ENCODE measurements around the gene SRSF9. TPM values are rescaled to one million over a fixed set of nuclear protein-coding genes. Genes with fewer than 3 reads are reported as not detected.

The SRSF9 gene
- total RNA-seq, 1 donor from 2014 or later: 255 TPM

DNA sequence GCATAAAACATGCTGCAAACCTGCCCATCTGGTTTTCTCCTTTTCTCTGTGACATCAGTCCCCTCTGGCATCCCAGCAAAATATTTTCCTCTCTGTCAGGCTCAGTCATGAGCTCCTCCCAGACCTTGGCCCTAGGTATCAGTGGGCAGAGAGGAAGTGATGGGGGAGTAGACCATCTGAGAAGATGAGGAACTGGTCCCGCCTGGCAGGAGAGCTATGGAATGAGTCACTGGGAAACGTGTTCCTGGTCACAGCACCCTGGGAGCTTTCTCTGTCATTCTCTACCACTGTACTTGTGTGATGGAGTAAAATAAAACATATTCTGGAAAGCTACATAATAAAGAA, 5.0 kb upstream of the SRSF9 start:
- Mint-ChIP-seq H3K27ac (ENCODE audit: unreplicated experiment) (no peak overlapping the region), H3K27me3 (ENCODE audit: unreplicated experiment) (peaks cover 6% of the 10 kb centered on the region), H3K36me3 (ENCODE audit: low read depth, unreplicated experiment) (no peaks in the 10 kb centered on the region), H3K4me3 (ENCODE audit: unreplicated experiment) (no peak overlapping the region), H3K9me3 (ENCODE audit: unreplicated experiment) (no peaks in the 10 kb centered on the region), H3K4me1 (ENCODE audit: unreplicated experiment) (peaks cover 15% of the 10 kb centered on the region)
- DNase-seq (ENCODE audit: low spot score): no peak
- TF ChIP-seq, protein P1, sequence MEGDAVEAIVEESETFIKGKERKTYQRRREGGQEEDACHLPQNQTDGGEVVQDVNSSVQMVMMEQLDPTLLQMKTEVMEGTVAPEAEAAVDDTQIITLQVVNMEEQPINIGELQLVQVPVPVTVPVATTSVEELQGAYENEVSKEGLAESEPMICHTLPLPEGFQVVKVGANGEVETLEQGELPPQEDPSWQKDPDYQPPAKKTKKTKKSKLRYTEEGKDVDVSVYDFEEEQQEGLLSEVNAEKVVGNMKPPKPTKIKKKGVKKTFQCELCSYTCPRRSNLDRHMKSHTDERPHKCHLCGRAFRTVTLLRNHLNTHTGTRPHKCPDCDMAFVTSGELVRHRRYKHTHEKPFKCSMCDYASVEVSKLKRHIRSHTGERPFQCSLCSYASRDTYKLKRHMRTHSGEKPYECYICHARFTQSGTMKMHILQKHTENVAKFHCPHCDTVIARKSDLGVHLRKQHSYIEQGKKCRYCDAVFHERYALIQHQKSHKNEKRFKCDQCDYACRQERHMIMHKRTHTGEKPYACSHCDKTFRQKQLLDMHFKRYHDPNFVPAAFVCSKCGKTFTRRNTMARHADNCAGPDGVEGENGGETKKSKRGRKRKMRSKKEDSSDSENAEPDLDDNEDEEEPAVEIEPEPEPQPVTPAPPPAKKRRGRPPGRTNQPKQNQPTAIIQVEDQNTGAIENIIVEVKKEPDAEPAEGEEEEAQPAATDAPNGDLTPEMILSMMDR (IDR thresholded peaks at IDR 0.05; ENCODE audit: unreplicated experiment): no peak

DNA sequence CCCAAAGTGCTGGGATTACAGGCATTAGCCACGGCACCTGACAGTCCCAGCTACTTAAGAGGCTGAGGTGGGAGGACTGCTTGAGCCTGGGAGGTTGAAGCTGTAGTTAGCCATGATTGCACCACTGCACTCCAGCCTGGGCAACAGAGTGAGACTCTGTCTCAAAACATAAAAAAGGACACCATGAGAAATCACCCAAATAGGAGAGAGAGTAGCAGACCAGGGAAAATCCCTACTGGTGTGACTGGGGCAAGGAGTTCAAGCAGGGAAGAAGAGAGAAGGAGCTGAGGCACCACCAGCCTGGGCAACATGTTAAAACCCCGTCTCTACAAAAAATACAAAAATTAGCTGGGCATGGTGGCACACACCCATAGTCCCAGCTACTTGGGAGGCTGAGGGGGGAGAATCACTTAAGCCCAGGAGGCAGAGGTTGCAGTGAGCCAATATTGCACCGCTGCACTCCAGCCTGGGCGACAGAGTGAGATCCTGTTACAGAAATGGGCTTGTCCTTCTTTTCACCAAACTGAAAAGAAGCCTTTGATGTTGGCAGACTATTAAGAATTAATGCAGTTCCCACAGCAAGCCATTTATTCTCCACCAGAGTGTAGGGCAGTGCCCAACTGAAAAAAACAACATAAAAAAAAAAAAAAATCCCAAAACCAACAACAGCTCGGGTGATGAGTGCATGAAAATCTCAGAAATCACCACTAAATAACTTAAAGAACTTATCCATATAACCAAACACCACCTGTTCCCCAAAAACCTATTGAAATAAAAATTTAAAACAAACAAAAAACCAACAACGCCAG, 4.5 kb upstream of the SRSF9 start:
- H3K27me3 Mint-ChIP-seq (ENCODE audit: unreplicated experiment): peaks cover 3% of the 10 kb centered on the region
- peaks cover 15% of the 10 kb centered on the region for H3K4me1 Mint-ChIP-seq (ENCODE audit: unreplicated experiment)
- H3K9me3 Mint-ChIP-seq (ENCODE audit: unreplicated experiment): no peaks in the 10 kb centered on the region
- no peaks in the 10 kb centered on the region for H3K36me3 Mint-ChIP-seq (ENCODE audit: low read depth, unreplicated experiment)
- no peak overlapping the region for H3K27ac Mint-ChIP-seq (ENCODE audit: unreplicated experiment)
- TF ChIP-seq, protein P1 (IDR thresholded peaks at IDR 0.05; ENCODE audit: unreplicated experiment): no peak
- no peak overlapping the region for H3K4me3 Mint-ChIP-seq (ENCODE audit: unreplicated experiment)
- no peak for DNase-seq (ENCODE audit: low spot score)

DNA sequence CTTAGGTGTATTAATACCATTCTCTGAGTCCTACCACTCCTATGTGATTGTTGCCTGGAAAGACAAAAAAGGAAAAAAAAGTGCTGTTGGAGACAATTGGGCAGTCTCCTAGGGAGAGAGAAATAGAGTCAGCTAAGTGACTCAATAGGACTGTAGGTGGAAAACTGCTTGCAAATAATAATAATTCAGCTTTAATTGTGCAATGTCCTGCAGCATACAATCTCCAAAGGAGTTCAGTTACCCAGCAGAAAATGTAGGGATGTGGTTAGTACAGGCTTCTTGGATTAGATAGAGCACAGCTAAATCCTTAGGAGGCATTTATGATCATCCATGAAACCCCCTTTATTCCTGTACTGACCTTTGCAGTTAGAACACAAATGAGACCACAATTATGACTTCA, 3.0 kb upstream of the SRSF9 start:
- no peak overlapping the region for H3K4me3 Mint-ChIP-seq (ENCODE audit: unreplicated experiment)
- H3K27ac Mint-ChIP-seq (ENCODE audit: unreplicated experiment): no peak overlapping the region
- TF ChIP-seq, protein P1 (IDR thresholded peaks at IDR 0.05; ENCODE audit: unreplicated experiment): no peak
- peaks cover 2% of the 10 kb centered on the region for H3K36me3 Mint-ChIP-seq (ENCODE audit: low read depth, unreplicated experiment)
- no peaks in the 10 kb centered on the region for H3K9me3 Mint-ChIP-seq (ENCODE audit: unreplicated experiment)
- H3K27me3 Mint-ChIP-seq (ENCODE audit: unreplicated experiment): peaks cover 3% of the 10 kb centered on the region
- no peak for DNase-seq (ENCODE audit: low spot score)
- H3K4me1 Mint-ChIP-seq (ENCODE audit: unreplicated experiment): peaks cover 19% of the 10 kb centered on the region

DNA sequence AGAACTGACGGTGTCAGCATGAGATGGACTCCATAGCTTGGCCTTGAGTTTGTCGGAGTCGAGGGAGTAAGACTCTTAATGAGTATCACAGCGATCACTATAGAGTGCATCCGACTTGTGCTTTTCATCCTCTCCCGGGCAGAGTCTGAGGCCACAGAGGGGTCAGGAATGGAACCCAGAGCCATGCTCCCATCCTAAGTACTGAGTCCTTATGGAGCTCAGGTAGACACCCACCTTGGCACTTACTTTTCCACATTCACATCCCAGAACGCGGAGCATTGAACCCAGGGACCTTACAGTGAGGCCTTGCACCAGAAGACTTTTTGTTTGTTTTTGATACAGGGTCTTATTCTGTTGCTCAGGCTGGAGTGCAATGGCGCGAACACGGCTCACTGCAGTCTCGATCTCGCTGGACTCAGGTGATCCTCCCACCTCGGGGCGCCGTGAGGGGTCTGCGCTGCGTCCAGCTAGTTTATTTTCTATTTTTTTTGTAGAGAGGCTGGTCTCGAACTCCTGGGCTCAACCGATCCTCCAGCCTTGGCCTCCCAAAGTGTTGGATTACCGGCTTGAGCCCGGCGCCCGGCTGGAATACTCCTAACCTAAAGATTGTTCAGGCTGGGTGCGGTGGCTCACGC, 719 bp upstream of the SRSF9 start:
- Mint-ChIP-seq H3K4me1 (ENCODE audit: unreplicated experiment) (peaks cover 15% of the 10 kb centered on the region), H3K9me3 (ENCODE audit: unreplicated experiment) (no peaks in the 10 kb centered on the region), H3K4me3 (ENCODE audit: unreplicated experiment) (peak overlapping the region; percentile 95), H3K27ac (ENCODE audit: unreplicated experiment) (peak overlapping the region; percentile 26), H3K36me3 (ENCODE audit: low read depth, unreplicated experiment) (peaks cover 9% of the 10 kb centered on the region), H3K27me3 (ENCODE audit: unreplicated experiment) (peaks cover 3% of the 10 kb centered on the region)
- TF ChIP-seq, protein P1 (IDR thresholded peaks at IDR 0.05; ENCODE audit: unreplicated experiment): no peak
- no peak for DNase-seq (ENCODE audit: low spot score)
